CMK (cell line): ENCODE measurements around the gene FMO1.
"Not testable (repeated sequence)": the region's sequence is repeated elsewhere in the genome, so short reads cannot be mapped to it uniquely, and the experiment has no call there.

Experiments
- DNase-seq: peaks from one replicate; pipeline ENCODE4 v3.0.0-alpha.2; 2010; ENCODE audit warnings: low read depth

FMO1 gene

DNA sequence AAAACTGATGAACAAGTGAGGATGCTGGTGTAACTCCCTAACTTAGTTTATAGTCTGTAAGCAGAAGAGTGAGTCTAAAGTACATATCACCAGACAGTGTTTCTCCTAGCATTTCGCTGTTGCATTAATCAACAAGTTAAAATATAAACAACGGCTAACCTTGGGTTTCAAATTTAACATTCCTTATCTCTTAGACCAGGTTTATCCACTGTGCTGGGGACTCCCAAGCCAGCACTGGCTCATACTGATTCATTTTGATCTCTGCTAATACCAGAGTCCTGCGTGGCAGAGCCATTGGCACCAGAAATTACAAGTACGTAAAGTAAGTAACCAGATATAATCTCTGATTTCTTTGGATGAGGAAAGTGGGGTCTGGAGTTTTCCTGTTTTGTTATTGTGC is at the start of gene FMO1:
TSS of gene FMO1 (plus strand) at position 193 of the 400 bp plus-strand sequence. CDS start 9,594 bp downstream, outside the sequence.
- DNase-seq: no peak

- no peak for DNase-seq
Measured at GRCh38 chr1:171204296-171204695, 44.0 kb upstream of the FMO1 start.

GRCh38 chr1:171206204-171206977 is 41.9 kb upstream of the FMO1 start:
- no peak for DNase-seq

DNA sequence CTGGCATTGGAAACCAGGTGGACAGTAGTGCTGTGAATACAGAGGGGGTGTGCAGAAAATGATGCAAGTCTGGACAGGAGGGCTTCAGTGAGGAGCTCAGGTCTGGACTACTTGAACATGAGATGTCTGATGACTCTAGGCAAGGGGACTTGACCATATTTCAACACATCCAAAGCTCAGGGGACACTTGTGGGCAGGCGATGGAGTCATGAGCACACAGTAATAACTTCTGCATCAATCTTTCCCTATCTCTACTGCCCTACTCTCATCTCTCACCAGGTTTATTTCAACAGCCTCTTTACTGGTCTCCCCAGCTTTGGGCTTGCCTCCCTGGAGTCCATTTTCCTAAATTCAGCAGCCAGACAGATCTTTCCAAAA is 41.3 kb upstream of the FMO1 start:
- DNase-seq: no peak

DNA sequence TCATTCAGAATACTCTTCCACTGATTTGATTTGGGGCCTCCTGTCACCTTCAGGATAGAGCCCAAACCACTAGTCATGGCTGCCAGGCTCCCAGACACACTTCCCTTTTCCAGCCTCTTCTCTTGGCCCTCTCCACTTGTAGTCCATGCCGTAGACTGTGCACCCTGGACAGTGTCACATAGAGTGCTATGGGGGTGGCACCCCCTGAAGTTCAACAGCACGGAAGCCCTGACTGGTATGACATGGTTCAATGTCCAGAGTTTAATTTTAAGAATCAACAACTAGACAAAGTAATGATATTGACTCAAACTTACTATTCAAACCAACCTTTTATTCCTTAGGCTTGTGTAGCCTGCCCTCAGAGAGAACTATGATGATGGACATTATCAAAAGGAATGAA is 40.9 kb upstream of the FMO1 start:
- no peak for DNase-seq

DNA sequence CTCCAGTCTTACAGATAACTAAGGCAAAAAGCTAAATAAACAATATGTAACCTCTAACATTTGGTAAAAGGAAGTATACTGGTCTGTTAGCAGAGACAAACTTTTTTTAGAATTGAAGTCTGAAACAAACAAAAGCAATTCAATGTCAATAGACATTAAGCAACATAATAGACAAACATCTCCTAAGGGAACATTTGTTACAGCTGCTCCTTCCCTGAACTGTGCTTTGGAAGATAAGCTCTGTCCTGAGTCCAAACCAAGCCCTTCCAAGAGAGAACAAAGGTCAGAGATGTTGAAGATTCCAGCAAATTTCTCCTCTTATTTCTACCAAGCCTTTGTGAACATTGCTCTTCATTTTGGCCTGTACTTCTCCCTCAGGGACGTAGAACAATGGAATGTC is 37.9 kb upstream of the FMO1 start:
- no peak for DNase-seq

DNA sequence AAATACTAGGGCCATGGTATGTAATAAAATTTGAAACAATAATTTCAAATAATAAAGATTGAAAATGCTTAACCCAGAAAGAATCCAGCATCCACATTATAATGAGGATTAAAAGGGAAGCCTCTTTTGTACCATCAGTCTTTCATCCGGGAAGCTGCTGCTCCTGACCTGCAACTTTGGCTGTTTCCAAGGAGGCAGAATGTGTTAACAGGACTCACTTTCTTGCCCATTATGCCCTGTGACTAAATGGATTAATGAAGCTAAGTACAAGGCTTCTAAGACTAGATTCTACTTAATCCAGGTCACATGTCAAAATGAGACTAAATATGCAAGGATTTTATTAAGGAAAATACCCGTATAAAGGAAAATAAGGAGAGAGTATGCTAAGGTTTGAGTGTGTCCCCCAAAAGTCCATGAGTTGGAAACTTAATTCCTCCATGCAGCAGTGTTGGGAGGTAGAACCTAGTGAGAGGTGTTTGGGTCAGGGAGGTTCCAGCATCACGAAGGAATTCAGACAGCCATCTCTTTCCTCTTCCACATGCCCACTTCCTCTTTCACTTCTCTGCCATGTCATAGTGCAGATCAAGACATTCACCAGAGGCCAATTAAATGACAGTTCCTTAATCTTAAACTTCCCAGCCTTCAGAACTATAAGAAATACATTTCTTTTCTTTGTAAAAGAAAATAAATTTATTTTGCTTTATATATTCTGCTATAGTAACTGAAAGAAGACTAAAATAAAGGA is 35.5 kb upstream of the FMO1 start:
- DNase-seq: no peak

GRCh38 chr1:171213559-171214454 is 34.5 kb upstream of the FMO1 start:
- no peak for DNase-seq

- DNase-seq: no peak
Measured at GRCh38 chr1:171217658-171218443, 30.4 kb upstream of the FMO1 start.

GRCh38 chr1:171218661-171219060 is 29.6 kb upstream of the FMO1 start:
- DNase-seq: no peak

DNA sequence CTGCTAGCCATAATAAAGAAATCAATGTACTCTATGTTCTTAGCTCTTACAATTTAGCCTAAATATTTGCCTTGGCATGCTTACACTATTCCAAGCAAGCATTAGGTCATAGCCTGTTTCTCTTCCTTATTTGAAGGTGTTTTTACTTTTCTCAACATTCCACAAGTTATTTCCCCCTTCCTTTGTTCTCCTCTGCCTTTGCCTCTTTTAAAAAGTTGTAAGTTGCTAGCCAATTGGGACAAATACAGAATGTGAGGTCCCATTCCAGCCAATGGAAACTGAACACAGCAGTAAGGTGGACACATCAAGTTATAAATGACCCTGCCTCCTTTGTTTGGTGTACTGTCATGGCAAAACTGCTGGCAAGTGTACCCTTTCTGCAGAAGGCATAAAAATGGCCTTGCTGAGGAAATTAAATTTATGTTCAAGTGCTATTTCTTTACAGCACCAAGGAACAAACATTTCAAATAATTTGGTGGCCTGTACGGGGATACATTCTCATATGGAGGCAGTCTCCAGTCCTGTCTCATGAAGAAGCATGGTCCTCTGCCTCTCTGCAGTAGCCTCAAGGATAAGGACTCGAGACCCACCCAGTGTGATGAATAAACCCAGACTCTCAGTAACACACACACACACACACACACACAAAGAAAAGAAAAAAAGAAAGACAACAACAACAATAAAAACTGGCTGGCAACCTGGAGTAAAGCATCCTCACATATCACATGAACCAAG is 28.8 kb upstream of the FMO1 start:
- no peak for DNase-seq

DNA sequence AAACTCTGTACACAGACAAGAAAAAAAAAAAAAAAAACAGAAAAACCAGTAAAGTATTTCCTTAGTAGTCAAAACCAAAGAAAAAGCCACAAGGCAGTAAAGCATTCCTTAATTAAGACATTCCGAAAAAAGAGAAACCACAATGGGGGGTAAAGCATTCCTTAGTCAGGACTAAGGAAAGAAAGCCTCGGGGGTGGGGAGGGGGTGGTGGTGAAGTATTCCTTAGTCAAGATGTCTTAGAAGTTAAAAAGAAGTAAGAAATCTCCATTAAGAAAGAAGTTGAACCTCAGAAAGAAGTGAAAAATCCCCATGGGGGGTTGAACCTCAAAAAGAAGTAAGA is 28.2 kb upstream of the FMO1 start:
- DNase-seq: no peak

GRCh38 chr1:171220581-171221054 is 27.7 kb upstream of the FMO1 start:
- DNase-seq: no peak

GRCh38 chr1:171221665-171222591 is 26.4 kb upstream of the FMO1 start:
- no peak for DNase-seq

- DNase-seq: no peak
Measured at GRCh38 chr1:171222936-171223335, 25.4 kb upstream of the FMO1 start.

- not testable (repeated sequence) for DNase-seq
Measured at GRCh38 chr1:171224257-171224656, 24.0 kb upstream of the FMO1 start.

DNA sequence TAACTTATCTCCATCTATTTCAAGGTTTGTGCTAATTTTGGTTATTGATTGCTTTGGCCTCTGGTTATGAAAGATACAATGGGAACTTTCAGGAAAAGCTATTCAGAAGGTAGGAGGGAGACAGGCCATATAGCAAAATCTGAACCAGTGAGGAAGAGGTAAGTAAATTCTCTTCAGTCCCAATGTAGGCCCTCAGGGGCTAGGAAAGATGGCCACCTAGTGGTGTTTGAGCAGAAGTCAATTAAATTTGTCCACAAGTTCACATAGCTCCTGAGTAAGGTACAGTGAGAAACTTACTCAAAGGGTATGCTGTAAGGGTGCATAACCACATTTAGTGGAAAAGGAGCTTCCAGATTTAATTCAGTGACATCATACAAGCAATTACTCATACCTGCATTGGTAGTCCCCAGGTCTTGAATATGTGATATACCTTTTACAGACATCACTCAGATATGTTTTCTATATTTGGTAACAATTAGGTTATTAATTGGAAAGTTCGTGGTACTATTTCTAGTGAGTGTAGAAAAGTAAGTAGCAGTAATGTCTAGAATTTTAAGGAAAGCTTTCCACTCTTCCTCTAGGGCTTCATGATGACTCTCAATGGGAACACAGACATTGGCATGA is 21.4 kb upstream of the FMO1 start:
- no peak for DNase-seq

DNA sequence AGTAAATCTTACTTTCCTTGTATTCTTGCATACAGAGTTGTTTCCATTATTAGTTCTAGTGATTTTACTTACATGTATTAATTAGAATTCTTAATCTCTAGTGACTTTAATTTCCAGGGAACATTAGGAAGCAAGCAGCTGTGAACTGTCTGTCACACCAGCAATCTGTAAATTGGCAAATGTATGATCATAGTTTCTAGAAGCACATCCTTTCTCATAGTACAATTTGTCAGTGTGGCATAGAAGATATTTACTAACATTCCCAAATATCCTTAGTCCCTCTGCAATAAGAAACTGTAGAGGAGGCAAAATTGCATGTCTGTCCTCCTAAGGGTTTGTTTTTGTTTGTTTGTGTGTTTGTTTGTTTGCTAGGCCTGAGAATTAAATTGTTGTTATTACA is 17.0 kb upstream of the FMO1 start:
- no peak for DNase-seq

- DNase-seq: no peak
Measured at GRCh38 chr1:171233183-171233582, 15.1 kb upstream of the FMO1 start.
